Measurements from ENCODE around the gene CAMK4. TPM values are rescaled to one million over a fixed set of nuclear protein-coding genes. Genes with fewer than 3 reads are reported as not detected.

Gene CAMK4
- total RNA-seq, 4 donors from 2014 or later = 0.75 to 5.6 (median 4.7) TPM

DNA sequence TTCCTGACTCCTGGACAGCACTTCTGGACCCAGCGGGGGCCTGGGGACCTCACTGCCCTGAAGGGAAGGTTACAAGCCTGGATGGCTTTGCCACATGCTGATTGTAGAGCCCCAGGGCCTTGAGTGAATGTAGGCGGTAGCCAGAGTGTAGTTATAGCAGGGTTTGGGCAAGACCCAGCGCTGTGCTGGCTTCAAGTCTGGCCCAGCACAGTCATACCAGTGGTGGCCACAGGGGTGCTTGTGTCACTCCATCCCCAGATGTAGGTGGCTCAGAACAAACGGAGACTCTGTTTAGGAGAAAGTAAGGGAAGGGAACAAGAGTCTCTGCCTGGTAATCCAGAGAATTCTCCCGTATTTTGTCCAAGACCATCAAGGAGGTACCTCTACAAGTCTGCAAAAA is 203.6 kb downstream of the CAMK4 start:
- 94% methylated on average over 5 of the region's 5 CpGs; no CpG with 5 or more reads in 1 of the 2 donors for WGBS, 2 donors (ENCODE audit: low coverage in 1 of 2)
- DNase-seq = no peak
- no peaks in the 10 kb centered on the region for H3K4me1 ChIP-seq
- no peaks in the 10 kb centered on the region for H3K9me3 ChIP-seq
- no peak for TF ChIP-seq EP300 (IDR thresholded peaks at IDR 0.05; ENCODE audit: low read depth)
- no peaks in the 10 kb centered on the region for H3K36me3 ChIP-seq
- H3K27ac ChIP-seq = no peak overlapping the region
- in situ Hi-C loops (cut with MboI; ENCODE audit: low pct_ligation_motif_present in 1 of 4, low pct_unique_long_range_greater_than_20kb in 1 of 4, low sequenced_read_pairs in 3 of 4) (no loop called here), intact Hi-C loops (cut with DNase I; ENCODE audit: low total_unique reads) (no loop called here)
- H3K4me3 ChIP-seq = no peak overlapping the region
- no peaks in the 10 kb centered on the region for H3K27me3 ChIP-seq

GRCh38 chr5:111432883-111433536 is 208.8 kb downstream of the CAMK4 start:
- no peak for DNase-seq
- no peaks in the 10 kb centered on the region for H3K36me3 ChIP-seq
- H3K27me3 ChIP-seq = no peaks in the 10 kb centered on the region
- TF ChIP-seq POLR2AphosphoS5 (IDR thresholded peaks at IDR 0.05) (no peak), EP300 (IDR thresholded peaks at IDR 0.05; ENCODE audit: low read depth) (no peak), POLR2A (IDR thresholded peaks at IDR 0.05) (no peak)
- TF ChIP-seq, protein P1, sequence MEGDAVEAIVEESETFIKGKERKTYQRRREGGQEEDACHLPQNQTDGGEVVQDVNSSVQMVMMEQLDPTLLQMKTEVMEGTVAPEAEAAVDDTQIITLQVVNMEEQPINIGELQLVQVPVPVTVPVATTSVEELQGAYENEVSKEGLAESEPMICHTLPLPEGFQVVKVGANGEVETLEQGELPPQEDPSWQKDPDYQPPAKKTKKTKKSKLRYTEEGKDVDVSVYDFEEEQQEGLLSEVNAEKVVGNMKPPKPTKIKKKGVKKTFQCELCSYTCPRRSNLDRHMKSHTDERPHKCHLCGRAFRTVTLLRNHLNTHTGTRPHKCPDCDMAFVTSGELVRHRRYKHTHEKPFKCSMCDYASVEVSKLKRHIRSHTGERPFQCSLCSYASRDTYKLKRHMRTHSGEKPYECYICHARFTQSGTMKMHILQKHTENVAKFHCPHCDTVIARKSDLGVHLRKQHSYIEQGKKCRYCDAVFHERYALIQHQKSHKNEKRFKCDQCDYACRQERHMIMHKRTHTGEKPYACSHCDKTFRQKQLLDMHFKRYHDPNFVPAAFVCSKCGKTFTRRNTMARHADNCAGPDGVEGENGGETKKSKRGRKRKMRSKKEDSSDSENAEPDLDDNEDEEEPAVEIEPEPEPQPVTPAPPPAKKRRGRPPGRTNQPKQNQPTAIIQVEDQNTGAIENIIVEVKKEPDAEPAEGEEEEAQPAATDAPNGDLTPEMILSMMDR (IDR thresholded peaks at IDR 0.05) = no peak
- H3K9me3 ChIP-seq = no peaks in the 10 kb centered on the region
- in situ Hi-C loops (cut with MboI; ENCODE audit: low pct_ligation_motif_present in 1 of 4, low pct_unique_long_range_greater_than_20kb in 1 of 4, low sequenced_read_pairs in 3 of 4) (no loop called here), intact Hi-C loops (cut with DNase I; ENCODE audit: low total_unique reads) (no loop called here)
- H3K4me3 ChIP-seq = no peak overlapping the region
- H3K27ac ChIP-seq = no peak overlapping the region
- no peaks in the 10 kb centered on the region for H3K4me1 ChIP-seq

DNA sequence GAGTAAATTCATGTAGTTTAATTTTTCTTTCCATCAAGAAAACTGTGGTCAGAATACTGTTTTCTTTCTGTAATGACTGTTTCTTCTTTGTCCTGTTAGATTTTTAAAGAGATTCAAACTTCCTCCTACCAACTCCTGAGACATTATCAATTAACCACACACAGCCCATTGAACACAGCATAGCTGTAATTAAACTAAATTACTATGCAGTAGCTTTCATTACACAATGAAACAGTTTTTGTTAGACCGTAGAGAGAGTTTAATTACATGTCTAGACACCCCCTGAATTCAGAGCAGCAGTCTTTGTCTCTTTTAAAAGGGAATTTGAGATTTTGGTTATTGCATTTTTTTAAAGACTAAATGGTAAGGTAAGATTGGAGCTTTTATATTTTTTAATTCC is 210.6 kb downstream of the CAMK4 start:
- in situ Hi-C loops (cut with MboI; ENCODE audit: low pct_ligation_motif_present in 1 of 4, low pct_unique_long_range_greater_than_20kb in 1 of 4, low sequenced_read_pairs in 3 of 4) = no loop called here
- 60 to 71% methylated on average over 1 of the region's 1 CpG for WGBS, 2 donors (ENCODE audit: low coverage in 1 of 2)

GRCh38 chr5:111439473-111440075 is 215.4 kb downstream of the CAMK4 start:
- Histone ChIP-seq H3K36me3 (no peaks in the 10 kb centered on the region), H3K27ac (no peak overlapping the region), H3K4me1 (no peaks in the 10 kb centered on the region), H3K9me3 (no peaks in the 10 kb centered on the region), H3K4me3 (no peak overlapping the region), H3K27me3 (no peaks in the 10 kb centered on the region)
- in situ Hi-C loops (cut with MboI; ENCODE audit: low pct_ligation_motif_present in 1 of 4, low pct_unique_long_range_greater_than_20kb in 1 of 4, low sequenced_read_pairs in 3 of 4) (no loop called here), intact Hi-C loops (cut with DNase I; ENCODE audit: low total_unique reads) (no loop called here)
- TF ChIP-seq POLR2A (IDR thresholded peaks at IDR 0.05) = no peak
- no peak for TF ChIP-seq POLR2AphosphoS5 (IDR thresholded peaks at IDR 0.05)
- TF ChIP-seq EP300 (IDR thresholded peaks at IDR 0.05; ENCODE audit: low read depth) = no peak
- TF ChIP-seq, protein P1 (IDR thresholded peaks at IDR 0.05) = no peak
- 89 to 100% methylated on average over 1 of the region's 1 CpG for WGBS, 2 donors (ENCODE audit: low coverage in 1 of 2)
- DNase-seq = no peak

More for the DNA sequence above, 210.6 kb downstream of the CAMK4 start:
- Histone ChIP-seq H3K9me3 (no peaks in the 10 kb centered on the region), H3K4me3 (no peak overlapping the region), H3K36me3 (no peaks in the 10 kb centered on the region), H3K27me3 (no peaks in the 10 kb centered on the region), H3K27ac (no peak overlapping the region), H3K4me1 (no peaks in the 10 kb centered on the region)
- intact Hi-C loops (cut with DNase I; ENCODE audit: low total_unique reads) = no loop called here
- DNase-seq = no peak
- TF ChIP-seq POLR2A (IDR thresholded peaks at IDR 0.05) = no peak
- no peak for TF ChIP-seq EP300 (IDR thresholded peaks at IDR 0.05; ENCODE audit: low read depth)
- no peak for TF ChIP-seq POLR2AphosphoS5 (IDR thresholded peaks at IDR 0.05)
- TF ChIP-seq, protein P1 (IDR thresholded peaks at IDR 0.05) = no peak

Measured in transverse colon (tissue), 4 donors.